Astrocyte (in vitro differentiated cells and primary cell): ENCODE data around the gene TRAF1. TPM values are rescaled to one million over a fixed set of nuclear protein-coding genes. Genes with fewer than 3 reads are reported as not detected.

ENCODE experiments used
- DNase-seq: peaks from one replicate; pipeline ENCODE4 v3.0.0-alpha.2; 2010; ENCODE audit warnings: low read depth
- FAIRE-seq: peaks from 2 replicates; lab custom pipeline; 2011; peaks lifted over from hg19 to GRCh38; lab: Jason Lieb, UNC
- H2AFZ ChIP-seq: 2 replicates; pipeline ENCODE4 v1.6.0; 2012; ENCODE audit warnings: low read depth, low read length, inconsistent platforms
- H3K27ac ChIP-seq: 2 replicates; pipeline ENCODE4 v1.5.1; 2011; ENCODE audit warnings: low read depth, low read length, inconsistent platforms
- H3K27me3 ChIP-seq: 2 replicates; pipeline ENCODE4 v1.6.0; 2011; ENCODE audit warnings: low read length, inconsistent platforms; ENCODE audit not compliant: insufficient read depth
- H3K36me3 ChIP-seq: 2 replicates; pipeline ENCODE4 v1.5.1; 2011; ENCODE audit warnings: low read length, inconsistent platforms; ENCODE audit not compliant: insufficient read depth
- H3K4me1 ChIP-seq: 2 replicates; pipeline ENCODE4 v1.5.1; 2011; ENCODE audit warnings: low read length, inconsistent platforms; ENCODE audit not compliant: insufficient read depth
- H3K4me2 ChIP-seq: 2 replicates; pipeline ENCODE4 v1.6.0; 2012; ENCODE audit warnings: low read length, inconsistent platforms
- H3K4me3 ChIP-seq: 2 replicates; pipeline ENCODE4 v1.5.1; 2011; ENCODE audit warnings: low read depth, mild to moderate bottlenecking, low read length, inconsistent platforms; ENCODE audit not compliant: insufficient read depth
- H3K79me2 ChIP-seq: 2 replicates; pipeline ENCODE4 v1.6.0; 2012; ENCODE audit warnings: mild to moderate bottlenecking, low read length, inconsistent platforms; ENCODE audit not compliant: insufficient read depth
- H3K9ac ChIP-seq: 2 replicates; pipeline ENCODE4 v1.6.0; 2012; ENCODE audit warnings: mild to moderate bottlenecking, low read length, inconsistent platforms
- H3K9me3 ChIP-seq: 2 replicates; pipeline ENCODE4 v1.5.1; 2012; ENCODE audit warnings: low read depth, mild to moderate bottlenecking, low read length, inconsistent platforms; ENCODE audit not compliant: insufficient read depth
- H4K20me1 ChIP-seq: 2 replicates; pipeline ENCODE4 v1.6.0; 2012; ENCODE audit warnings: low read length, inconsistent platforms; ENCODE audit not compliant: insufficient read depth
- H3K27ac Mint-ChIP-seq: one replicate; pipeline ENCODE4 v1.8.0; 2021; ENCODE audit warnings: mild to moderate bottlenecking, mixed read lengths; ENCODE audit not compliant: unreplicated experiment
- H3K27me3 Mint-ChIP-seq: one replicate; pipeline ENCODE4 v1.8.0; 2021; ENCODE audit warnings: low read depth, mixed read lengths; ENCODE audit not compliant: unreplicated experiment
- H3K36me3 Mint-ChIP-seq: one replicate; pipeline ENCODE4 v1.8.0; 2021; ENCODE audit warnings: low read depth, mixed read lengths; ENCODE audit not compliant: unreplicated experiment
- H3K4me1 Mint-ChIP-seq: one replicate; pipeline ENCODE4 v1.8.0; 2021; ENCODE audit warnings: low read depth, mixed read lengths; ENCODE audit not compliant: unreplicated experiment
- H3K4me3 Mint-ChIP-seq: one replicate; pipeline ENCODE4 v1.8.0; 2021; ENCODE audit warnings: mild to moderate bottlenecking, moderate library complexity, mixed read lengths; ENCODE audit not compliant: unreplicated experiment
- H3K9me3 Mint-ChIP-seq: one replicate; pipeline ENCODE4 v1.8.0; 2021; ENCODE audit warnings: mild to moderate bottlenecking, mixed read lengths; ENCODE audit not compliant: unreplicated experiment
- CTCF ChIP-seq: IDR thresholded peaks from 2 replicates; pipeline ENCODE4 v1.5.1; 2011; ENCODE audit warnings: low read depth, mild to moderate bottlenecking, inconsistent platforms, low read length, moderate library complexity; ENCODE audit not compliant: insufficient read depth
- EZH2 ChIP-seq: IDR thresholded peaks from 2 replicates; pipeline ENCODE4 v1.6.1; 2012; ENCODE audit warnings: mild to moderate bottlenecking, low read length, inconsistent platforms; ENCODE audit not compliant: insufficient read depth
- total RNA-seq: library from RNA; stranded (reverse); gene quantifications from 2 replicates; pipeline ENCODE4 v1.2.1, GENCODE V29; 2021

TRAF1 gene
- total RNA-seq, 1 donor from 2014 or later = 4.2 TPM

DNA sequence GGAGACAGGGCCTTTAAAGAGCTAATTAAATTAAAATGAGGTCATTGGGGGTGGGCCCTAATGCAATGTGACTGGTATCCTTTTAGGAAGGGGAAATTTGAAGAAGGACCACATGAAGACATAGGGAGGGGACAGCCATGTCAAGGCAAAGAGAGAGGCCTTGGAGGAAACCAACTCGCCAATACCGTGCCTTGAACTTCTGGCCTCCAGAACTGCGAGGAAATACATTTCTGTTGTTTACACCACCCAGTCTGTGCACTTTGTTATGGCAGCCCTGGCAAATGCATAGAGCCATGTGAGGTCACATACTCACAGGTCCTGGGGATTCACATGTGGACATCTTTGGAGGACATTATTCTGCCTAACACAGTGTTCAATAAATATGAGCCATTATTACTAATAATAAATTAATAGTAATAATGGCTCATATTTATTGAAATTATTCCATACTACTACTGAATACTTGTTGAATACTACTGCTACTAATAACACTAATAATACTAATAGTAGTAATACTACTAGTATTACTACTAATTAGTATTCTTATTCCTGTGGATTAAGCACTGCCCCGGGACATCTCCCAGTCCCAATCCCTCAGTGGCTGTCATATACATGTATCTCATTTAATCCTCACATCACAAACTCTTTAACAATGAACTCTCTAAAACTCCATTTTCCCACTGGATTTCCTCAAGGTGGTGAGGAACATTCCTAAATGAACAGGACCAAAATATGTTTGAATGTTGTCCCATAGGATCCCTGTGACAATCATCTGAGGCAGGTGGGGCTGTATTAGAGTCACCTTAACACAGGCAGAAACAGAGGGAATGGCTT is 8.4 kb downstream of the TRAF1 start:
- DNase-seq (no peak), FAIRE-seq (no peak)
- H3K4me2 ChIP-seq = no peak overlapping the region
- no peaks in the 10 kb centered on the region for H4K20me1 ChIP-seq
- Mint-ChIP-seq H3K9me3 (peaks cover 2% of the 10 kb centered on the region), H3K4me1 (peaks cover 19% of the 10 kb centered on the region), H3K27ac (no peak overlapping the region), H3K27me3 (no peaks in the 10 kb centered on the region), H3K4me3 (no peak overlapping the region), H3K36me3 (peaks cover 2% of the 10 kb centered on the region)
- H3K4me1 ChIP-seq = peaks cover 8% of the 10 kb centered on the region
- H3K9ac ChIP-seq = no peak overlapping the region
- H3K9me3 ChIP-seq = no peaks in the 10 kb centered on the region
- H3K36me3 ChIP-seq = no peaks in the 10 kb centered on the region
- TF ChIP-seq CTCF (no peak), EZH2 (no peak)
- no peaks in the 10 kb centered on the region for H3K27me3 ChIP-seq
- no peaks in the 10 kb centered on the region for H3K79me2 ChIP-seq
- H3K27ac ChIP-seq = no peak overlapping the region
- H2AFZ ChIP-seq = no peak overlapping the region
- H3K4me3 ChIP-seq = no peak overlapping the region

GRCh38 chr9:120916991-120917880 is 9.4 kb downstream of the TRAF1 start:
- Histone ChIP-seq H3K27ac (no peak overlapping the region), H3K9me3 (no peaks in the 10 kb centered on the region), H3K27me3 (no peaks in the 10 kb centered on the region), H3K4me3 (no peak overlapping the region), H3K79me2 (no peaks in the 10 kb centered on the region), H3K4me1 (peaks cover 8% of the 10 kb centered on the region), H3K36me3 (no peaks in the 10 kb centered on the region), H3K4me2 (no peak overlapping the region), H4K20me1 (no peaks in the 10 kb centered on the region), H3K9ac (no peak overlapping the region), H2AFZ (no peak overlapping the region)
- Mint-ChIP-seq H3K27me3 (no peaks in the 10 kb centered on the region), H3K27ac (no peak overlapping the region), H3K36me3 (peaks cover 2% of the 10 kb centered on the region), H3K9me3 (peaks cover 2% of the 10 kb centered on the region), H3K4me1 (peaks cover 19% of the 10 kb centered on the region), H3K4me3 (no peak overlapping the region)
- FAIRE-seq (no peak), DNase-seq (no peak)
- TF ChIP-seq CTCF (no peak), EZH2 (no peak)
